GM18909 (cell line): Measurements from ENCODE around the gene UBD.
A peak's percentile ranks its signal among the peaks of the same experiment; 100 is the strongest.

Experiments used
- ATAC-seq: cut with Tn5 transposase; IDR thresholded peaks from one replicate; pipeline ENCODE4 v1.9.1; 2021; ENCODE audit warnings: mild to moderate bottlenecking; ENCODE audit not compliant: unreplicated experiment, poor library complexity

Gene UBD

DNA sequence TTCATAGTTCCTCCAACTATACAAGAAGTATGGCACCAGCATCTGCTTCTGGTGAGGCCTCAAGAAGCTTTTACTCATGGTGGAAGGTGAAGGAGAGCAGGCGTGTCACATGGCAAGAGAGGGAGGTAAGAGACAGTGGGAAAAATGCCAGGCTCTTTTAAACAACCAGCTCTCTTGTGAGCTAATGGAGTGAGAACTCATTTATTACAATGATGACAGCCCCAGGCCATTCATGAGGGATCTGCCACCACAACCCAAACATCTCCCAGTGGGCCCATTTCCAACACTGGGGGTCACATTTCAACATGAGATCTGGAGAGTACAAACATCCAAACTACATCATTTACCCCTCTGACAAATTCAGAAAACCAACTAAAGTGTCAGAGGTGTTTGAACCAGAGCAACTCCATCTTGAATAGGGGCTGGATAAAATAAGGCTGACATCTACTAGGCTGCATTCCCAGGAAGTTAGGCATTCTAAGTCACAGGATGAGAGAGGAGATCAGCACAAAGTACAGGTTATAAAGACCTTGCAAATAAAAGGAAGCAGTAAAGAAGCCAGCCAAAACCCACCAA is 2.2 kb upstream of the UBD start:
- no peak for ATAC-seq

GRCh38 chr6:29561091-29561490 is 1.6 kb upstream of the UBD start:
- ATAC-seq = no peak

DNA sequence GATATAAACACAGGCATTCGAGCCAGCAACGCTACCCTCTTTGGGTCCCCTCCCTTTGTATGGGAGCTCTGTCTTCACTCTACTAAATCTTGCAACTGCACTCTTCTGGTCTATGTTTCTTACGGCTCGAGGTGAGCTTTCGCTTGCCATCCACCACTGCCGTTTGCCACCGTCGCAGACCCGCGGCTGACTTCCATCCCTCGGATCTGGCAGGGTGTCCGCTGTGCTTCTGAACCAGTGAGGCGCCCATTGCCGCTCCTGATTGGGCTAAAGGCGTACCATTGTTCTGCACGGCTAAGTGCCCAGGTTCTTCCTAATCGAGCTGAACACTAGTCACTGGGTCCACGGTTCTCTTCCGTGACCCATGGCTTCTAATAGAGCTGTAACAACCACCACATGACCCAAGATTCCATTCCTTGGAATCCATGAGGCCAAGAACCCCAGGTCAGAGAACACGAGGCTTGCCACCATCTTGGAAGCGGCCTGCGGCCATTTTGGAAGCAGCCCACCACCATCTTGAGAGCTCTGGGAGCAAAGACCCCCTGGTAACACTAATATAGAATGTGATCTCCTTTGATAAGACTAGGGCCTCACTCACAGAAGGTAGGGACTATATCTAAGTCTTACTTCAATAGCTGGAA is 973 bp downstream of the UBD start:
- no peak for ATAC-seq

DNA sequence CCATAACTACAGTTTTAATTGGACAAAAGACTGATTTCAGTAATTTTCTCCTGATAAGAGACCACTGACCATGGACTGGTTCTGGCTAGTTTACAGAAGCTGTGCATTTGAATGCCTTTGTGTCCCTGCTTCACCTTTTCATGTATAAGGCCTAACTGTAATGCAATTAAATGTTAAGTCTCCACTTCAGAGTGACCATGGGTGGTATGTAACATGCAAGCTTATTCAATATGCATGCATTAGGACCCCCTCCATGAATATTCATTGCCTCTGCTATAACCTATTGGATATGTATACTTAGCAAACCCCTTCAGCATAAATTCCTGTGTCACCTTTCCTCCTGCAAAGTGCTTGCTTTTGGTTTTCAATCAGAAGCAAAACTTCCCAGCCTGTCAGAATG is 2.2 kb downstream of the UBD start:
- ATAC-seq = no peak

GRCh38 chr6:29554764-29555163 is 4.8 kb downstream of the UBD start:
- ATAC-seq = no peak

GRCh38 chr6:29553268-29554057 is 6.1 kb downstream of the UBD start:
- no peak for ATAC-seq

GRCh38 chr6:29552512-29553051 is 7.0 kb downstream of the UBD start:
- ATAC-seq = peak; percentile 80

- no peak for ATAC-seq
These were observed 12.0 kb downstream of the UBD start for GRCh38 chr6:29547573-29547972.

DNA sequence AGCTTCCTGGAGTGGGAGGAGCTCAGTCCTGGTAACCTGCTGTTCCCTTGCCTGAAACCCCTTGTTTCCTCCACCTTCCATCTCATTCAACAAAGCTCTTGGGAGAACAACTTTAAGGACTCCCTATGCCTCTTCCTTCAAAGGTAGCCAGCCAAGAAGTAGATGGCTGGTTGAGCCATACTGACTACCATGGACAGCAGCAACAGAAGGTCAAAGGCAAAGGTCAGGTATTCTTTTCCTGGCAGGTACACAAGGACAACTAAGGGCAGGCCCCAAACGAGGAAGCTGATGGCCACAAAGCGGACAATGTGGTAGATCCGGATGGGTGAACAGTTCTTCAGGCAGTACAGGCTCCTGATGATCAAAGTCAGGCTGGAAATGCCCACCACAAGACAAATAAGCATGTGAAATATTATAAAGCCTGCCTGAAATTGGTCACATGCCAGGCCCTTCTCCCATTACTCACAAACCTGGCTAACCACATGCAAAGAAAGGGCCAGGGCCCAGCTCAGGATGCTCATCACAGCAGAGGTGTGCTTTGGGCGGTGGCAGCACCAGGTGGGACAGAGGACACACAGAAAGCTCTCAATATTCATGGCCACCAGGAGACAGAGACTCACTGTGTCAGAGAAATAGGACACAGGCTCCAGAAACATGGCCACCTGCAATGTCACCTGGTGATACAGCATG is 21.7 kb downstream of the UBD start:
- ATAC-seq = no peak

- ATAC-seq = no peak
These were observed 27.1 kb downstream of the UBD start for GRCh38 chr6:29532320-29532951.

- no peak for ATAC-seq
These were observed 27.9 kb downstream of the UBD start for GRCh38 chr6:29531668-29532067.

DNA sequence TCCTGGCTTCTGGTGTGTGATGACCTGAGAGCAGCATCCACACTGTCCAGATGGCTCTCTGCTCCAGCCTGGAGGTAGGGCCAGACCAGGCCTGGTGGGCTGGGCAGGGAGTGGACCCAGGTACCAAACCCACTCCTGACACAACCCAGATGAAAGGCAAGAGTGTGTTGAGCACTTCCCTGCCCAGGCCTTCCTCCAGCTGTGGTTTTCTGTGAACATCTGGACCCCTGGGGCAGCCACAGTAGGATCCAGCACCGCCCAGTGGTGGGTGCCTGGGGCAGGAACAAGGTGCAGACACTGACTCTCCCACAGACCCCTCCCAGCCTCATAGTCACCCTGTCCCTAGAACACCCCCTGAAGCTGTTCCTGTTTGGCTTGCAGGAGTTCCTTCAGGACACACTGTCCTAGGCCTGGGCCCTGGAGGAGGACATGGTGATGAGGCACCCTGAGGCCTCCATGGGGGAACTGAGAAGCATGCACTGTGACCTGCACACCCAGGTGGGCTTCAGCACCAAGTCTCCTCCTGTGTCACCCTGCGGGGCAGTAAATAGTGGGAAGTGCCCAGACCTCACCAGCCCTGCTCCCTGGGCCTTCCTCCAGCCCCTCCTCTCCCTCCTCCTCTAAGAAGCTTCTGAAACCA is 28.7 kb downstream of the UBD start:
- ATAC-seq = no peak

GRCh38 chr6:29529956-29530355 is 29.6 kb downstream of the UBD start:
- ATAC-seq = no peak

- ATAC-seq = no peak
These were observed 30.5 kb downstream of the UBD start for GRCh38 chr6:29528988-29529560.

GRCh38 chr6:29528300-29528931 is 31.1 kb downstream of the UBD start:
- no peak for ATAC-seq

GRCh38 chr6:29527564-29527963 is 32.0 kb downstream of the UBD start:
- ATAC-seq = no peak

GRCh38 chr6:29527126-29527525 is 32.4 kb downstream of the UBD start:
- ATAC-seq = no peak

DNA sequence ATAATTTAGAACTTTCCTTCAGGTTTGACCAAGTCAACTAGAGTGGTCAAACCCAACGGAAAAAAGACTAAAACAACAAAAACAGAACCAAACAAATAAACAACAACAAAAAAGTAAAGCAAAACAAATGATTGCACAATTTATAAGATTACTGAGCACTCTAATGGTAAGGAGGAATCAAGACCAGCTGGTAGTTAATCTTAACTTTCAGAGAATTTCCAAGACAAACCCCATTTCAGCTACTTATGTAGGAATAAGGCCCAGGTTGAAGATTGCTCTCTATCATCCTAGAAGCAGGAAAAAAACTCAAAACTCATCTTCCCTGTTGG is 34.3 kb downstream of the UBD start:
- ATAC-seq = no peak
